HepG2 (cell line): ENCODE data around the gene NECTIN2. TPM values are rescaled to one million over a fixed set of nuclear protein-coding genes. Genes with fewer than 3 reads are reported as not detected.

Experiments used
- ESRRA ChIP-seq: sonication (generic); formaldehyde crosslinking; IDR thresholded peaks from 2 replicates; pipeline ENCODE4 v1.5.1; 2020; ENCODE audit warnings: mild to moderate bottlenecking, low read depth, missing genetic modification reagents
- FOSL2 ChIP-seq: sonication (generic); formaldehyde crosslinking; IDR thresholded peaks from 2 replicates; pipeline ENCODE4 v1.4.0; 2020; ENCODE audit warnings: missing genetic modification reagents
- HCFC1 ChIP-seq: fragments of 150-350 bp; IDR thresholded peaks from 2 replicates; pipeline ENCODE4 v1.6.1; 2014; ENCODE audit warnings: low read depth, low read length
- HES4 ChIP-seq: sonication (generic); formaldehyde crosslinking; IDR thresholded peaks from 2 replicates; pipeline ENCODE4 v1.9.0; 2021; ENCODE audit warnings: mild to moderate bottlenecking, missing genetic modification reagents, borderline replicate concordance
- HOXA9 ChIP-seq: sonication (generic); formaldehyde crosslinking; IDR thresholded peaks from 2 replicates; pipeline ENCODE4 v1.8.1; 2022; ENCODE audit warnings: missing genetic modification reagents, mild to moderate bottlenecking, moderate library complexity, borderline replicate concordance
- JARID2 ChIP-seq: sonication (generic); formaldehyde crosslinking; IDR thresholded peaks from 2 replicates; pipeline ENCODE4 v1.8.1; 2023; ENCODE audit warnings: missing genetic modification reagents, inconsistent platforms; ENCODE audit not compliant: insufficient replicate concordance
- MAZ ChIP-seq, 2 experiments: sonication (generic) in 1 of 2; formaldehyde crosslinking in 1 of 2; IDR thresholded peaks; 2 replicates each; pipeline versions ENCODE4 v1.5.0 to v1.6.1; 2012 to 2020; ENCODE audit warnings: low read depth in 2 of 2, mild to moderate bottlenecking in 2 of 2, borderline replicate concordance in 1 of 2, improper control_type of control experiment in 1 of 2, low read length in 1 of 2, missing genetic modification reagents in 1 of 2, moderate library complexity in 1 of 2
- NR1H2 ChIP-seq: sonication (generic); formaldehyde crosslinking; IDR thresholded peaks from 2 replicates; pipeline ENCODE4 v1.8.1; 2022; ENCODE audit warnings: low read depth, missing genetic modification reagents, borderline replicate concordance
- PHF20 ChIP-seq: sonication (generic); formaldehyde crosslinking; IDR thresholded peaks from 2 replicates; pipeline ENCODE4 v1.5.0; 2020; ENCODE audit warnings: mild to moderate bottlenecking, missing genetic modification reagents
- SMYD3 ChIP-seq: sonication (generic); formaldehyde crosslinking; IDR thresholded peaks from 2 replicates; pipeline ENCODE4 v1.8.1; 2023; ENCODE audit warnings: mild to moderate bottlenecking, missing genetic modification reagents
- ZNF3 ChIP-seq: IDR thresholded peaks from 2 replicates; pipeline ENCODE4 v1.7.0; 2017; ENCODE audit warnings: inconsistent platforms
- ZNF790 ChIP-seq: sonication (generic); formaldehyde crosslinking; IDR thresholded peaks from 2 replicates; pipeline ENCODE4 v1.8.0; 2022; ENCODE audit warnings: missing genetic modification reagents, mild to moderate bottlenecking, borderline replicate concordance
- ZSCAN30 ChIP-seq: sonication (generic); formaldehyde crosslinking; IDR thresholded peaks from 2 replicates; pipeline ENCODE4 v1.5.0; 2020; ENCODE audit warnings: mild to moderate bottlenecking, missing genetic modification reagents
- polyA plus RNA-seq, 8 experiments: library from polyadenylated mRNA; depleted of rRNA in 3 of 8; stranded (reverse) in 7 of 8; unstranded in 1 of 8; fragments of >200 nt; fragmentation: Illumina TruSeq in 4 of 8; extraction: Trizol in 4 of 8; gene quantifications; 2 replicates each; pipeline versions ENCODE4 v1.2.1 to v1.2.3, GENCODE V29; 2011 to 2016; ENCODE audit warnings: low read depth in 4 of 8, missing spikeins in 1 of 8, mixed read lengths in 1 of 8; ENCODE audit not compliant: insufficient read depth in 1 of 8
- total RNA-seq, 5 experiments: library from RNA; depleted of rRNA; stranded (reverse); fragments of >200 nt; fragmentation: Illumina TruSeq; extraction: Trizol; gene quantifications; 2 replicates each; pipeline ENCODE4 v1.2.3, GENCODE V29; 2016; ENCODE audit warnings: low read depth in 1 of 5
- TF ChIP-seq, protein P1 (sequence below): sonication (generic); formaldehyde crosslinking; IDR thresholded peaks from 2 replicates; pipeline ENCODE4 v1.8.0; 2022; ENCODE audit warnings: mild to moderate bottlenecking, missing genetic modification reagents; ENCODE audit not compliant: insufficient replicate concordance
- TF ChIP-seq, protein P2 (sequence below): sonication (generic); formaldehyde crosslinking; IDR thresholded peaks from 2 replicates; pipeline ENCODE4 v1.5.1; 2020; ENCODE audit warnings: mild to moderate bottlenecking, missing genetic modification reagents, borderline replicate concordance
- TF ChIP-seq, protein P3 (sequence below): sonication (generic); formaldehyde crosslinking; conservative IDR thresholded peaks from 2 replicates; pipeline ENCODE4 v1.8.1; 2023; ENCODE audit warnings: missing genetic modification reagents
- TF ChIP-seq, protein P4 (sequence below): IDR thresholded peaks from 2 replicates; pipeline ENCODE4 v1.4.0; 2020; ENCODE audit warnings: mild to moderate bottlenecking, missing genetic modification reagents
- TF ChIP-seq, protein P5 (sequence below): IDR thresholded peaks from 2 replicates; pipeline ENCODE4 v1.6.1; 2012; ENCODE audit warnings: low read length, improper control_type of control experiment

NECTIN2 gene
- total and polyA plus RNA-seq, 2 of the 13 experiments (the other 11 are each of a cell fraction or from before 2014, with no cell fraction given): 75.4 to 114 TPM

DNA sequence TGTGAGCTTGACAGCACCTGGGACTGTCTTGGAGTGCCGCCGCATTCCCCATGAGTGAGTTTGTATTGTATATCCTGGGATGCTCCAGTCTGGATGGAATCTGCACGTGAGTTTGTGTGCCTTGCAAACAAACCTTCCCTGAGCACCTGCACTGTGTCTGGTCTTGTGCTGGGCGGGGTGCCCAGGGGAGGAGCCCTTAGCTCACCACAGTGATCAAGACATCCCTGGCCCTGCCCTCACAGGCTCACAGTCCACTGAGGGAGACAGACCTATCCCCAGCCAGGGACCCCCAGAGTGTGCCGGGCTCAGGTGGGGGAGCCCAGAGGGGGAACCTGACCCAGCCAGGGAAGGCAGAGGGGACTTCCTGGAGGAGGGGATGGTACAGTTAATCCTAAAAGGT is 38.9 kb upstream of the NECTIN2 start (continued):
- no peak for TF ChIP-seq JARID2 (CRISPR knock-in tag)
- TF ChIP-seq, protein P1, sequence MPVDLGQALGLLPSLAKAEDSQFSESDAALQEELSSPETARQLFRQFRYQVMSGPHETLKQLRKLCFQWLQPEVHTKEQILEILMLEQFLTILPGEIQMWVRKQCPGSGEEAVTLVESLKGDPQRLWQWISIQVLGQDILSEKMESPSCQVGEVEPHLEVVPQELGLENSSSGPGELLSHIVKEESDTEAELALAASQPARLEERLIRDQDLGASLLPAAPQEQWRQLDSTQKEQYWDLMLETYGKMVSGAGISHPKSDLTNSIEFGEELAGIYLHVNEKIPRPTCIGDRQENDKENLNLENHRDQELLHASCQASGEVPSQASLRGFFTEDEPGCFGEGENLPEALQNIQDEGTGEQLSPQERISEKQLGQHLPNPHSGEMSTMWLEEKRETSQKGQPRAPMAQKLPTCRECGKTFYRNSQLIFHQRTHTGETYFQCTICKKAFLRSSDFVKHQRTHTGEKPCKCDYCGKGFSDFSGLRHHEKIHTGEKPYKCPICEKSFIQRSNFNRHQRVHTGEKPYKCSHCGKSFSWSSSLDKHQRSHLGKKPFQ (CRISPR knock-in tag): no peak
- TF ChIP-seq FOSL2 (CRISPR knock-in tag): peak; percentile 71
- TF ChIP-seq, protein P2, sequence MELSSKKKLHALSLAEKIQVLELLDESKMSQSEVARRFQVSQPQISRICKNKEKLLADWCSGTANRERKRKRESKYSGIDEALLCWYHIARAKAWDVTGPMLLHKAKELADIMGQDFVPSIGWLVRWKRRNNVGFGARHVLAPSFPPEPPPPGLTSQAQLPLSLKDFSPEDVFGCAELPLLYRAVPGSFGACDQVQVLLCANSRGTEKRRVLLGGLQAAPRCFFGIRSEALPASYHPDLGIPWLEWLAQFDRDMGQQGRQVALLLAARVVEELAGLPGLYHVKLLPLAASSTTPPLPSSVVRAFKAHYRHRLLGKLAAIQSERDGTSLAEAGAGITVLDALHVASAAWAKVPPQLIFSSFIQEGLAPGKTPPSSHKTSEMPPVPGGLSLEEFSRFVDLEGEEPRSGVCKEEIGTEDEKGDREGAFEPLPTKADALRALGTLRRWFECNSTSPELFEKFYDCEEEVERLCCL (CRISPR knock-in tag): no peak
- no peak for TF ChIP-seq NR1H2
- TF ChIP-seq ZNF3: no peak
- 0 out of 2 replicates have a peak, but pooled peaks have one; percentile 35 for TF ChIP-seq ESRRA (CRISPR knock-in tag)
- TF ChIP-seq HES4: no peak
- TF ChIP-seq PHF20 (CRISPR knock-in tag): no peak
- TF ChIP-seq, protein P3, sequence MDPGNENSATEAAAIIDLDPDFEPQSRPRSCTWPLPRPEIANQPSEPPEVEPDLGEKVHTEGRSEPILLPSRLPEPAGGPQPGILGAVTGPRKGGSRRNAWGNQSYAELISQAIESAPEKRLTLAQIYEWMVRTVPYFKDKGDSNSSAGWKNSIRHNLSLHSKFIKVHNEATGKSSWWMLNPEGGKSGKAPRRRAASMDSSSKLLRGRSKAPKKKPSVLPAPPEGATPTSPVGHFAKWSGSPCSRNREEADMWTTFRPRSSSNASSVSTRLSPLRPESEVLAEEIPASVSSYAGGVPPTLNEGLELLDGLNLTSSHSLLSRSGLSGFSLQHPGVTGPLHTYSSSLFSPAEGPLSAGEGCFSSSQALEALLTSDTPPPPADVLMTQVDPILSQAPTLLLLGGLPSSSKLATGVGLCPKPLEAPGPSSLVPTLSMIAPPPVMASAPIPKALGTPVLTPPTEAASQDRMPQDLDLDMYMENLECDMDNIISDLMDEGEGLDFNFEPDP (CRISPR knock-in tag): no peak
- TF ChIP-seq ZSCAN30 (CRISPR knock-in tag): no peak
- no peak for TF ChIP-seq ZNF790 (CRISPR knock-in tag)
- no peak for TF ChIP-seq HOXA9 (CRISPR knock-in tag)
- TF ChIP-seq, protein P4, sequence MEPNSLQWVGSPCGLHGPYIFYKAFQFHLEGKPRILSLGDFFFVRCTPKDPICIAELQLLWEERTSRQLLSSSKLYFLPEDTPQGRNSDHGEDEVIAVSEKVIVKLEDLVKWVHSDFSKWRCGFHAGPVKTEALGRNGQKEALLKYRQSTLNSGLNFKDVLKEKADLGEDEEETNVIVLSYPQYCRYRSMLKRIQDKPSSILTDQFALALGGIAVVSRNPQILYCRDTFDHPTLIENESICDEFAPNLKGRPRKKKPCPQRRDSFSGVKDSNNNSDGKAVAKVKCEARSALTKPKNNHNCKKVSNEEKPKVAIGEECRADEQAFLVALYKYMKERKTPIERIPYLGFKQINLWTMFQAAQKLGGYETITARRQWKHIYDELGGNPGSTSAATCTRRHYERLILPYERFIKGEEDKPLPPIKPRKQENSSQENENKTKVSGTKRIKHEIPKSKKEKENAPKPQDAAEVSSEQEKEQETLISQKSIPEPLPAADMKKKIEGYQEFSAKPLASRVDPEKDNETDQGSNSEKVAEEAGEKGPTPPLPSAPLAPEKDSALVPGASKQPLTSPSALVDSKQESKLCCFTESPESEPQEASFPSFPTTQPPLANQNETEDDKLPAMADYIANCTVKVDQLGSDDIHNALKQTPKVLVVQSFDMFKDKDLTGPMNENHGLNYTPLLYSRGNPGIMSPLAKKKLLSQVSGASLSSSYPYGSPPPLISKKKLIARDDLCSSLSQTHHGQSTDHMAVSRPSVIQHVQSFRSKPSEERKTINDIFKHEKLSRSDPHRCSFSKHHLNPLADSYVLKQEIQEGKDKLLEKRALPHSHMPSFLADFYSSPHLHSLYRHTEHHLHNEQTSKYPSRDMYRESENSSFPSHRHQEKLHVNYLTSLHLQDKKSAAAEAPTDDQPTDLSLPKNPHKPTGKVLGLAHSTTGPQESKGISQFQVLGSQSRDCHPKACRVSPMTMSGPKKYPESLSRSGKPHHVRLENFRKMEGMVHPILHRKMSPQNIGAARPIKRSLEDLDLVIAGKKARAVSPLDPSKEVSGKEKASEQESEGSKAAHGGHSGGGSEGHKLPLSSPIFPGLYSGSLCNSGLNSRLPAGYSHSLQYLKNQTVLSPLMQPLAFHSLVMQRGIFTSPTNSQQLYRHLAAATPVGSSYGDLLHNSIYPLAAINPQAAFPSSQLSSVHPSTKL (CRISPR knock-in tag): peak; percentile 84
- no peak for TF ChIP-seq SMYD3 (CRISPR knock-in tag)
- TF ChIP-seq MAZ (IDR thresholded peaks at IDR 0.05; ENCODE audit: borderline replicate concordance, low read depth, low read length): no peak
- 0 out of 2 replicates have a peak, but pooled peaks have one; percentile 49 for TF ChIP-seq MAZ (CRISPR knock-in tag; IDR thresholded peaks at IDR 0.05; ENCODE audit: low read depth)
- TF ChIP-seq HCFC1: no peak
- TF ChIP-seq, protein P5, sequence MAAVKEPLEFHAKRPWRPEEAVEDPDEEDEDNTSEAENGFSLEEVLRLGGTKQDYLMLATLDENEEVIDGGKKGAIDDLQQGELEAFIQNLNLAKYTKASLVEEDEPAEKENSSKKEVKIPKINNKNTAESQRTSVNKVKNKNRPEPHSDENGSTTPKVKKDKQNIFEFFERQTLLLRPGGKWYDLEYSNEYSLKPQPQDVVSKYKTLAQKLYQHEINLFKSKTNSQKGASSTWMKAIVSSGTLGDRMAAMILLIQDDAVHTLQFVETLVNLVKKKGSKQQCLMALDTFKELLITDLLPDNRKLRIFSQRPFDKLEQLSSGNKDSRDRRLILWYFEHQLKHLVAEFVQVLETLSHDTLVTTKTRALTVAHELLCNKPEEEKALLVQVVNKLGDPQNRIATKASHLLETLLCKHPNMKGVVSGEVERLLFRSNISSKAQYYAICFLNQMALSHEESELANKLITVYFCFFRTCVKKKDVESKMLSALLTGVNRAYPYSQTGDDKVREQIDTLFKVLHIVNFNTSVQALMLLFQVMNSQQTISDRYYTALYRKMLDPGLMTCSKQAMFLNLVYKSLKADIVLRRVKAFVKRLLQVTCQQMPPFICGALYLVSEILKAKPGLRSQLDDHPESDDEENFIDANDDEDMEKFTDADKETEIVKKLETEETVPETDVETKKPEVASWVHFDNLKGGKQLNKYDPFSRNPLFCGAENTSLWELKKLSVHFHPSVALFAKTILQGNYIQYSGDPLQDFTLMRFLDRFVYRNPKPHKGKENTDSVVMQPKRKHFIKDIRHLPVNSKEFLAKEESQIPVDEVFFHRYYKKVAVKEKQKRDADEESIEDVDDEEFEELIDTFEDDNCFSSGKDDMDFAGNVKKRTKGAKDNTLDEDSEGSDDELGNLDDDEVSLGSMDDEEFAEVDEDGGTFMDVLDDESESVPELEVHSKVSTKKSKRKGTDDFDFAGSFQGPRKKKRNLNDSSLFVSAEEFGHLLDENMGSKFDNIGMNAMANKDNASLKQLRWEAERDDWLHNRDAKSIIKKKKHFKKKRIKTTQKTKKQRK: no peak
